HG03565 (cell line): ENCODE data around the gene GRID1.

Experiments used
- ATAC-seq: cut with Tn5 transposase; IDR thresholded peaks from one replicate; pipeline ENCODE4 v1.9.1; 2021; ENCODE audit warnings: mild to moderate bottlenecking, moderate library complexity; ENCODE audit not compliant: unreplicated experiment

GRID1 gene

GRCh38 chr10:86218160-86218559, 148.4 kb downstream of the GRID1 start:
- no peak for ATAC-seq

DNA sequence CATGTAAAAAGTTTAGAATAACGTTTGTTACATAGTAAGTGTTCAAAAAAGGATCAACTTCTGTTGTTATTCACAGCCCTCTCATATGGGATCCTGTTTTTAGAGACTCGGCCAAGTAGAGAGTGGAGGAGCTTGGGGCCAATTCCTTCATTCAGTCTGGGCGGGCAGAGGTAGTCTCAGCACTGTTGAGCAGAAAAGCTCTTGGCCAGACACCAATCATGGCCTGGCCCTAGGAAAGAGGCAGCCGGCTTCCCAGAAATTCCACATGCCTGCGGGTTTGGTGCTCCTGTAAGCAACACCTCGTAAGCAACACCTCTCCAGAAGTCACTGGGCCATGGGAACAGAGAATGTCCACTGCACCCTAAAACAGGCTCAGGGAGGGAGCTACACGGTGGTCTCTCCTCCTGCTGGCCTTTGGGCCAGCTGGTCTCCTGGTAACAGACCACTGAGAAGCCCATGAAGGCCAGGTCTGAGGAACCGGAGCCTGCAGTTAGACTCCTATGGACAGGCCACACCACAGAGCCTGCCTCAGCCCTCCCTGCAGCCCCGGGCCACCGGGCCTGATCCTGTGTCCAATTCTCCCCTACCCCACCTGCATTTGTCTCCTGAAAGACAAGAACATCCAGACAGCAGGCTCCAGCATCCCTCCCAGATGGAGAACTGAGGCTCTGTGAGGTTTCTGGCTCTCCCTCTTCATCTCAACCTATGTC, 149.1 kb downstream of the GRID1 start:
- ATAC-seq, result no peak

DNA sequence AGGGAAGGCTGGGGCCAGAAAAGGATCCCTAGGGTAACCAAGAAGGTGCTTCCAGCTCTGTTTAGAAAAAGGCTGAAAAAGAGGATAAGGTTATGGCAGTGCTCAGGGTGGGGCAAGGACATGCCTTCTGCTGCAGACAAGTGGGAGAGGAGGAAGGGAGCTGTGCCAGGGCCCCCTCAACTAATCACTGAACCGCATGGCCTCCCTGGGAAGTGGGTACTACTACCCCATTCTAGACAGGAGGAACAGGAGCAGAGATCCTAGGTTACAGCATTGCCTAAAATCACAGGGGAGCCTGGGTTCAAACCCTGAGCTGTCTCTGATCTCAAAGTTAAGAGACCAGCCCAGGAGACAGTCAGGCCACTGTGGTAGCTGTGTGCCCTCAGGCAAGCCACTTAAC, 149.7 kb downstream of the GRID1 start:
- no peak for ATAC-seq

DNA sequence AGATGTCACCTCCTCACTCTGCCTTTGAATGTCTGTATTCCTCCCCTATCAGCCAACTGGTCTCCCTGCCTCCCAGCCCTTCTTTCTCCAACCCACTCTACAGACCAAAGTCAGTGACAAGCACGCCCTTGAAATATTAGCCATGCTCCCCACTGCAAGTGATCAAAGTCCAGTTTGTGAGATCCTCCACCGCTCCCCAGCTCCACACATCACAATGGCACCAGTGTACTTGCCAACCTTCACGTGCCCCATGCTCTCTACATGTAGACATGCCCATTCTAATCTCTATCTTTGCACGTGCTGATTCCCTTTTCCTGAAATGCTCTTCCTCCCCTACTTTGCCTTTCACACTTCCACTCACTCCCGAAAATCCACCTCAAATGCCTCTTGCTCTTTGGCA, 150.9 kb downstream of the GRID1 start:
- ATAC-seq, result no peak

GRCh38 chr10:86215046-86215445, 151.5 kb downstream of the GRID1 start:
- no peak for ATAC-seq

- no peak for ATAC-seq
Measured at GRCh38 chr10:86213148-86213547, 153.4 kb downstream of the GRID1 start.

GRCh38 chr10:86212391-86212700, 154.2 kb downstream of the GRID1 start:
- ATAC-seq, result no peak

DNA sequence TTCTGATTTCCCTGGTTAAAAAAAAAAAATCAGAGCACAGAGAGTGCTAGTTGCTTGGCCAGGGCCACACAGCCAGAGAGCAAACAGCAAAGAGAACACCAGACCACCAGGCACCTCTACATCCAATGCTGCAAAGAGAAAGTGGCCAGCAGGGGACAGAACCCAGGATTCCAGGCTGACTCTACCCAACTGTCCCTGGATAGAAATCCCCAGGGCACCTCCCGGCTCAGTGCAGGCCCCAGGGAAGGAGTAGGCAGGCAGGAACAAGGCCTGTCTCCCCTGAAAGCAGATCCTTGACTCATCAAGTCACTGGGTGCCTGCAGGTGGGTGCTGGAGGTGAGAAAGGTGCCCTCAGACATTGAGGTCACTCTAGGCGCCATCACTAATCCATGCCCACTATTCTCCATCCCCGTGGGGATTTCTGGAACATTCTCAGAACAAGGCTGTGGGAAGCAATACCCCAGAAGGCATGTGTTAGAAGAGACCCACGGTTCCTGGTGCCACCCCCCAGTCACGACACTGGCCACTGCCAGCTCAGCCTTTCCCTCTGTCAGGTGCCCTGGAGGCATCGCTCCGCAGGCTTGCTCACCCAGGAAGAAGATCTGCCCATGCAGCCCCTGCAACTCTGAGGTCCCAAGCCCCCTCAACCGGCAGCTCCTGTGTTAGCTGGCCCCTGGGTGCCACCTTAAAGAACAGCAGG, 154.8 kb downstream of the GRID1 start:
- no peak for ATAC-seq

DNA sequence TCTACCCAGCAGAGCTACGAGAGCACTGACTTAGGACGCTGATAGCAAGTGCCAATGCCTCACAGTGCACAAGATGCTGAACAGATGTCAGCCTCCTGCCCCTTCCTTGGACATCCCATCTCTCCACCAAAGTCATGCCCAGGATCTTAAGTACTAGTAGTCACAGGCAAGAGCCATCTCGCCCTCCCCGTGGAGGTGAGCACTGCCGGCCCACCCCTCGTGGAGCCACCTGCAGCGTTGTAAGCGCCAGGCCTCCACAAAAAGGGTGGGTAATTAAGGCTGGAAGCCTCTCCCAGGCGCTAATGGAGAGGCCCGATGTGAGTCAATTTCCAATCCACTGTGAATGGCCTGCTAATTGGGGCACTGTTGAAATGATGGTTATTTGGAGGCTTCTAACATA, 156.2 kb downstream of the GRID1 start:
- no peak for ATAC-seq

DNA sequence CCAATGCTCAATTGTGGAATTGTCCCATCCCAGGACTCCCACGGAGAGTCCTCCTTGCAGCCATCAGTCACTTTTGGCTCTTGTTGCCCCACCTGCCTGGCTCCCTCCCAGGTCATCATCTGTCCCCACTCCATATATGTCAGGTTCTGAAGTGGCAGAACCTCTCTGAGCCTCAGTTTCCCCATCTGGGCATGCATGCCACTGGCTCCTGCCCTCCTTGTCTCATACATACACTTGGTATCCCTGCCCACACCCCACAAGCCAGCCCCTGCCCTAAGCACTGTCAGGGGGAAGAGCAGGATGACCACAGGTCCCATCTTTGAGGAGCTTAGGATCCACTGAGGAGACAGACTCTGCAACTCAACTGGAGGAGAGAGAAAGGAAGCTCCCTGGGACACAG, 156.9 kb downstream of the GRID1 start:
- ATAC-seq, result no peak

- ATAC-seq, result no peak
Measured at GRCh38 chr10:86207226-86207625, 159.4 kb downstream of the GRID1 start.

DNA sequence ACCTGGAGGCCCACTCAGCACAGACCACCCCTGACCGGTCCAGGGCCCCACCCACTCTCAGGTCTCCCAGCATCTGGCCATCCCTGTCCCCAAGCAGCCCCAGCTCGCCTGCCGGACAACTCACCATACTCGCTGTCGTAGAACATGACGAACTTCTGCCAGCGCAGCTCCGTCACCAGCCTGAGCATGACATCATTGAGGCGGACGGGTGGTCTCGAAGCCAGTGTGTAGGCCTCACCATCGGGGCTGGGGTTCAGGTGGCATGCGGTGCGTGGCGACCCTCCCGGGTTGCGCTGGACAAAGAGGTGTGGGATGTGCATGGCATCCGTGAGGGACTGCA, 160.4 kb downstream of the GRID1 start:
- no peak for ATAC-seq

DNA sequence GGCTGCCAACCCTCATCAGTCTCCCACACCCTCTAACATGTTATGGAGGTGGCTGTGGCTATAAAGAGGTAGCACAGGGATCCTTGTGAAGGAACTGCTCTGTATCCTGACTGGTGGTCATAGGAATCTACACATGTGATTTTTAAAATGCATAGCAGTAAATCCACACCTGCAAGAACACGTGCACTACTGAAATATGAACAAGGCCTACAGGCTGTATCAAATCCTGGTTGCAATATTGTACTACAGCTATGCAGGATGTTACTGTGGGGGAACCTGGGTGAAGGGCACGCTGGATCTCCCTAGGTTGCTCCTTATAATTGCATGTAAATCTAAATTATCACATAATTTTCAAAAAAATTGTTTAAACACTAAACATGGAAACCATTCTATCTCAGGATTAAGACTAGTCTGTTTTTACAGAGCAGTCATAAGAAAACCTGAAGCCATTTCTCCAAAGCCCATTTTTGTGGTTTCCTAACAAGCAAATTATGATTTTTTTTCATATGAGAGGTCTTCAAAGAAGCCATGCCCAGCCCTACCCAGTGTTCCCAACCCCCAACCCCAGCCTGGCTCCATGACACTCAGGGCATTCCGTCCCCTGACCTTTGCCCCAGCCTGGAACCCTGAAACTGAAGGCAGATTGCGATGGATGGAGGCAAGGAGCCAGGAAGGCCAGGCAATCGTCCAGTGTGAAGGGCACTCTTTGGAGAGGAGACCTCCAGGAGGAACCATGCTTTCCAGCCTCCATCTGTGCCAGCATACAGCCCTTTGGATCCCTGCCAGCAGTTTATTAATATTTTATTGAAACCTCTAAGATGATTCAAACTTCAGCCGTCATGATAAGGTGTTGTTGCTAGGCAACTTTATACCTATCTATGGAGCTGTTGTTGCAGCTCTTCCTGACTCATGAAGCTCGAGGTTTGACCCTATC, 161.0 kb downstream of the GRID1 start:
- ATAC-seq, result no peak

DNA sequence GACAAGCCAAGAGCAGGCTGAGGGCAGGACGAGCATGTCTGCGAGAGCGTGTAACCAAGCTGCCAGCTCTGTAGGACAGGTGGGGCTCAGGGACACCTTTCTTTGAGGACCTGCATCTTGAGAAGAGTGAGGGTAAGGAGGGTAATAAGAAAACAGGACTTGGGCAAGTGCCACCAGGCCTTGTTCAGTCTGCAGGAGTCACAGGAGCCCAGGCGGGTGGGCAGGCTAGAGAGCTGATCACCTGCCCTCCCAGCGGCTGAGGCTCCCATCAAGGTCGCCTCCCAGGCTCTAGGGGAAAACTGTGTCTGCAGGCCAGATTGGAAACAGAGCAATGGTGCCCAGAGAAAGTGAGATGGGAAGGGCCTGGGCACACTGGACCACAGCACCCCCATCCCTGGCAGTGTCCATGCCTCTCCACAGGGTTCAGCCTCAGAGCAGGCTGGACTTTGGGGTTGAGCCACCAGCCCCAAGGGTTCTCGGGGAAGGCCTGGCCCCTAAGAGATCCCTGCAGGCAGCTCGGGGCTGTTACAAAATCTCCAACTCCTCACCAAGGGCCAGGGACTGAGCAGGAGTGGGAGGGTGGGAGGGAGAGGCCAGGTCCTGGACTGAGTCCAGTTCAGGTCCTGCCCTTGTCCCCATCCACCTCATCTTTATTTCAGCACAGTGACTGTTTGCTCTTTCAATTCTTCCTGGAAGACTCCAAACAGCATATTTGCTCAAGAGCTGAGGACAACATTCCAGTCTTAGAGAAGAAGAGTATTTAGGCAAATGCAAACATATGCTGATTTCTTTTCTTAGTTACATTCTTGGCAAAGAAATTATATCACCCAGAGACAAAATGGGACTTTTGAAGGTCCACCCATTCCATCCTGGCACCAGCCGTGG, 161.9 kb downstream of the GRID1 start:
- ATAC-seq, result no peak

DNA sequence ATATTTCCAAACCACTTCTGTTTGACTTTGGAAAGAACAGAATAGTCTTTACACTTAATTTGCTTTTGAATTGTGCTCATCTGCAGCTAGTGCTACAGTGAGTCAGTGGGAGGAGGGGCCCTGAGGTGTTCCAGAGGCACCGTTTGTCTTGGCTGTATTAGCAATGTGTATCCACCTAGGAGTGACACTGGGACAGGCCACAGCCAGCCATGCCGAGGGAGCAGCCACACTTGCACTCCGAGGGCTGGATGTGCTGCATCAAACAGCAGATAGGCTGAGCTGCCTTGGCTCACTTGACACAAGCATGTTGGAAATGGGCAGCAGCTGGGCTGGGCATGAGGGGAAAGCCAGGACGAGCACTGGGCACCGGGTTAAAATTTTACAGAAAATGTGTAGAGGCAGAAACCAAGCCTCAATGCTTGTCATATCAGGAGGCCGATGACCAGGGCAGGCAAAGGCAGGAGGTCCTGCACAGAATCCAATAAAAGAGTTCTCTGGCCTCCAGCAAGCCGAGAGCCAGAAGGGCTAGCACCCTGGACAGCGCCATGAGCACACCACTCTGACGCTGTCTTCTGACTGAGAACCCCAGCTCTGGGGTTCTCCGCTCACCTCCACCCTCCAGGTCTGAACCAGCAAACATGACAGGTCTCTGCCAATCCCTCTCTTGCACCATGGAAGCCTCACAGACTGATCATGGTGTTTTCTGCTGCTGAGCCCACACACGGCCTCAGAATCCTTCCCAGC, 163.3 kb downstream of the GRID1 start:
- ATAC-seq, result no peak

- ATAC-seq, result no peak
Measured at GRCh38 chr10:86202226-86202735, 164.3 kb downstream of the GRID1 start.

- ATAC-seq, result no peak
Measured at GRCh38 chr10:86200867-86201266, 165.7 kb downstream of the GRID1 start.

DNA sequence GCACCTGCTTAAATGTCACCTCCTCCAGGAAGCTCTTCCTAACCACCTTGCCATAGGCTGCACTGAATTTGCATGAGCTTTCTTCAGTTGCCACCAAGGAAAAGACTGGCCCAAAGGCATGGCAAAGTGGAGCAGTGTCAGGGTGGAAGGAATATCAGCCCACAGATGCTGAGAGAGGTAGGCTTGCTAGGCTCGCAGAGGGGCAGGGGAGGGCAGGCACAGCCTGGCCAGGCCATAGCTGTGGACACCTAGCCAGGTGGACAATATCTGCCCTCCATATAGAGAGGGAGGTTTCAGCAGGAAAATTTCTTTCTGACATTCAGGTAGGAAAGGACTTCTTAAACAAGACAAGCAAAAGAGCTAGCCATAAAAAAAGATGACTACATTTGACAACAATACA, 166.3 kb downstream of the GRID1 start:
- ATAC-seq, result no peak

DNA sequence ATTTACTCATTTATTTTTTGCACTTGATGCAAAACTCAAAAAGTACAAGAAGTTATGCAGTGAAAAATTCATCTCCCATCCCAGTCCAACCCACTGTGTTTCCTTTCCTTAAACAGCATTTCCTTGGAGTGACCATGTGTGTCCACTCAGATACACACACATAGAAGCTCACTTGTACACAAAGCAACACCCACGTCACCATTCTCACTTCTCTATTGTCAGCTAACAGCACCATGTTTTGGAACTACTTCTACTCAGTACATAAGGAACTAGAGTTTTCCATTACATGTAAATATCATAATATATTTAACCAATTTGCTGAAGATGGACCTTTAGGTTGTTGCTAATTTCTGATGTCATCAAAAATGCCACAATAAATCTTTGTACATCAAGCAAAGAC, 167.6 kb downstream of the GRID1 start:
- ATAC-seq, result no peak

DNA sequence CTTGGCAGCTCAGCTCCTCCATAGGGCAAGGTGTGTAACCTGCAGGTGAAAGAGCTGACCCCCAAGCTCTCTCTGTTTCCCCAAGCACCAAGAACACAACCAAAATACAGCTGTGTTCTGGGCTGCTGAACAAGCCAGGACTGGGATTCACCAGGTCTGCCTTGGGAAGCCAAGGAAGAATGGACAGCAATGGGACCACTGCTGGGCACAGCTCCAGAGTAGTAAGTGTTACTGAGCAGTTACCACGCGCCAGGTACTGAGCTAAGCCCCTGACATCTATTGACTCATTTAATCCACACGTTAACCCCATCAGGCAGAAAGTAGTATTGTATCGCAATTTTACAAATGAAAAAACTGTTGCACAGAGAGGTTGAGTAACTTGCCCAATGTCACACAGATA, 168.3 kb downstream of the GRID1 start:
- ATAC-seq, result no peak
